Activated CD8-positive, alpha-beta memory T cell treated with anti-CD3 and anti-CD28 coated beads for 36 hours (primary cell): ENCODE measurements around the gene SHISA4. TPM values are rescaled to one million over a fixed set of nuclear protein-coding genes. Genes with fewer than 3 reads are reported as not detected.
"Not testable (repeated sequence)": the region's sequence is repeated elsewhere in the genome, so short reads cannot be mapped to it uniquely, and the experiment has no call there.

Experiments
- CTCF ChIA-PET: fragments of 350-600 bp; sonication (Branson Sonifier 250); formaldehyde crosslinking; loops from one replicate; lab custom pipeline; 2021; ENCODE audit warnings: antibody characterized with exemption; lab: Charles Lee
- POLR2A ChIA-PET: fragments of 350-600 bp; sonication (Branson Sonifier 250); formaldehyde crosslinking; loops from one replicate; lab custom pipeline; 2021; ENCODE audit warnings: antibody characterized with exemption; lab: Charles Lee
- total RNA-seq, 2 experiments: library from RNA; stranded (reverse); gene quantifications; one replicate each; pipeline ENCODE4 v1.2.3, GENCODE V29; 2021

The SHISA4 gene
- total RNA-seq, 2 experiments from 2014 or later, result 0.36 to 0.48 TPM

- CTCF ChIA-PET, result interaction anchor here (1.2 to 4.1 kb wide), 10 partner anchors 8 to 105 kb away, joined by 3 to 31 read pairs (median 9); partner anchors contain the start of gene RNPEP
- POLR2A ChIA-PET, result no interaction called here
These were observed 5.8 kb downstream of the SHISA4 start for GRCh38 chr1:201894343-201895119.

- POLR2A ChIA-PET, result interaction anchor here (1.1 to 1.2 kb wide), 2 partner anchors 60 to 78 kb away, joined by 3 to 8 read pairs; partner anchors contain the start of gene TIMM17A
- CTCF ChIA-PET, result interaction anchor here (0.7 to 4.1 kb wide), 24 partner anchors 8 to 265 kb away, joined by 3 to 31 read pairs (median 5); partner anchors contain the start of genes RNPEP and TIMM17A
These were observed 6.5 kb downstream of the SHISA4 start for GRCh38 chr1:201895120-201895665.

- ChIA-PET POLR2A (interaction anchor here (0.6 to 1.2 kb wide), 4 partner anchors 25 to 236 kb away, joined by 3 to 8 read pairs (median 3); partner anchors contain the start of gene TIMM17A), CTCF (interaction anchor here (0.7 to 4.1 kb wide), 30 partner anchors 9 to 924 kb away, joined by 3 to 31 read pairs (median 5); partner anchors contain the start of genes RNPEP and TIMM17A)
These were observed 7.5 kb downstream of the SHISA4 start for GRCh38 chr1:201895913-201896807.

GRCh38 chr1:201896951-201897391 lies 8.3 kb downstream of the SHISA4 start:
- ChIA-PET POLR2A (no interaction called here), CTCF (interaction anchor here (0.7 to 4.1 kb wide), 9 partner anchors 17 to 925 kb away, joined by 3 to 31 read pairs (median 4); partner anchors contain the start of genes RNPEP and TIMM17A)

GRCh38 chr1:201898240-201898894 lies 9.7 kb downstream of the SHISA4 start:
- POLR2A ChIA-PET, result interaction anchor here (0.7 kb wide), 1 partner anchor 57 kb away, joined by 3 read pairs; the partner anchor contains the start of gene TIMM17A
- CTCF ChIA-PET, result interaction anchor here (0.6 to 4.1 kb wide), 3 partner anchors 75 to 166 kb away, joined by 3 to 31 read pairs (median 3); no protein-coding TSS in a partner anchor

- ChIA-PET CTCF (interaction anchor here (0.6 kb wide), 1 partner anchor 166 kb away, joined by 3 read pairs; no protein-coding TSS in a partner anchor), POLR2A (no interaction called here)
These were observed 10.3 kb downstream of the SHISA4 start for GRCh38 chr1:201898992-201899391.

DNA sequence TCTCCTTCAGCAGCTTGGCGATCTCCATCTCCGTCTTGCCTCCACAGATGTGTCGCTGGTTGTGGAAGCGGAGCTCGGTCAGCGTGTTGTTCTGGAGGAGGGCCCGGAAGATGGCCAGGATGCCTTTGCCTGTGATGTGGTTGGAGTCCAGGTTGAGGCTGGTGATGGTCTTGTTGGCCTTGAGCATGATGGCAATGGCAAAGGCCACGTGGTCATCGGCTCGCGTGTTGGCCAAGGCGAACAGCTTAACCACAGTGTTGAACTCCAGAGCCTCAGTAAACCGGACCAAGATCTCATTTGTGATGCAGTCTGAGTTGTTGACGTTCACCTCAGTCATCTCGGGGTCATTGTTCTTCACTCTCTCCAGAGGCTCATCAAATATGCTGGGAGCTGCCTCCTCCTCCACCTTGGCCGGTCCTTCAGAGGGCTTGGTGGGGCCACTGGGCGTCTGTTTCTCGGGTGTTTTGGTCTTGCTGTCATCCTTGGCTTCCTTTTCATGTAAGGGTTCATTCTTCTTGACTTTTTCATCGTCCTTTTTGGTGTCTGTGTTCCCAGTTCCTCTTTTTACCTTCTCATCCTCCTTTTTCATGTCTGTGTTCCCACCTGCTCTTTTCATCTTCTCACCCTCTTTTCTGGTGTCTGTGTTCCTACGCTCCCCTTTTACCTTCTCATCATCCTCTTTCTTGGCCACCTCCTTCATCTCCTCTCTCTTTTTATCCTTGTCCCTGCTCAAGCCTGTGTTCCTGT lies 11.2 kb downstream of the SHISA4 start:
- CTCF ChIA-PET, result interaction anchor here (1.2 kb wide), 1 partner anchor 73 kb away, joined by 3 read pairs; no protein-coding TSS in a partner anchor
- POLR2A ChIA-PET, result no interaction called here

DNA sequence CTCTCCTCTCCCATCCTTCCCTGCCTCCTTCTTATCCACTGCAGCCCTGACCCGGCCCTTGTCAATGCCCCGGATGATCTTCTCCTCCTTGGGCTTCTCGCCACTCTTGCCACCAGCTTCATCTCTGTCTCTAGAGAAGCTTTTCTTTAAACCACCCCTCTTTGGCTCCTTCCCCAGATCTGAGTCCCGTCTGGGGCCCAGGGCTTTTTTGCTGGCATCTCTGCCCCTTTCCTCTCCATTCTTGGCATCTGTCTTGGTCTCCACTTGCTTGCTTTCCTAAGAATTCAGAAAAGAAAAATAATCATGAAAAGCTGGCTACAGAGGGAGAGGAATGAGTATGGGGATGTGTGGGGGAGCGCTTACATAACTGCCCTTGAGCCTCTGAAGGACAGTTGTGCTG lies 11.8 kb downstream of the SHISA4 start:
- ChIA-PET CTCF (interaction anchor here (1.2 kb wide), 1 partner anchor 72 kb away, joined by 3 read pairs; no protein-coding TSS in a partner anchor), POLR2A (no interaction called here)

DNA sequence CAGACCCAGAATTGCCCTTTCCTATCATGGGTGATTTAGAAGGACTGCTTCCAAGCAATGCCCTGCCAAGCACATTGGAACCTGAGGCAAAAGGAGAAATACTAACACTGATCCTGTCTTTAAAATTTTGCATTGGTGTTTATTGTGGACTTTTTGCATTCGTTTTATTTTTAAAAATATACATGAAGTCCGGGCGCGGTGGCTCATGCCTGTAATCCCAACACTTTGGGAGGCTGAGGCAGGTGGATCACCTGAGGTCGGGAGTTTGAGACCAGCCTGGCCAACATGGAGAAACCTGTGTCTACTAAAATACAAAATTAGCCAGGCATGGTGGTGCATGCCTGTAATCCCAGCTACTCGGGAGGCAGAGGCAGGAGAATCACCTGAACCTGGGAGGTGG lies 12.3 kb downstream of the SHISA4 start:
- POLR2A ChIA-PET, result not testable (repeated sequence)

DNA sequence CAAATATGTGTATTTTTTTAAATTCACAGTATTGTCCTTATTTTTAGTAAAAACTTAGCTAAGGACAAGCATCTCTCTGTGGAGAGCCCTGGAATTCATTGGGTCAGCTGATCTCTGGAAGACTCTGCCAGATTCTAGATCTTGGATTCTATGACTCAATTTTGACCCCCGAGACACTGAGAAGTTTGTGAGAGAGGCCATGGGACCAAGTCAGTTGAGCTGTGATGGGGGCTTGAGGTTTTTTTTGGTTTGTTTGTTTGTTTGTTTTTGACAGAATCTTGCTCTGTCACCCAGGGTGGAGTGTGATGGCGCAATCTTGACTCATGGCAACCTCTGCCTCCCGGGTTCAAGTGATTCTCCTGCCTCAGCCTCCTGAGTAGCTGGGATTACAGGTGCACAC lies 13.5 kb downstream of the SHISA4 start:
- POLR2A ChIA-PET, result interaction anchor here (0.6 kb wide), 1 partner anchor 19 kb away, joined by 3 read pairs; no protein-coding TSS in a partner anchor
- CTCF ChIA-PET, result no interaction called here

More for the DNA sequence above, 12.3 kb downstream of the SHISA4 start:
- CTCF ChIA-PET, result not testable (repeated sequence)

DNA sequence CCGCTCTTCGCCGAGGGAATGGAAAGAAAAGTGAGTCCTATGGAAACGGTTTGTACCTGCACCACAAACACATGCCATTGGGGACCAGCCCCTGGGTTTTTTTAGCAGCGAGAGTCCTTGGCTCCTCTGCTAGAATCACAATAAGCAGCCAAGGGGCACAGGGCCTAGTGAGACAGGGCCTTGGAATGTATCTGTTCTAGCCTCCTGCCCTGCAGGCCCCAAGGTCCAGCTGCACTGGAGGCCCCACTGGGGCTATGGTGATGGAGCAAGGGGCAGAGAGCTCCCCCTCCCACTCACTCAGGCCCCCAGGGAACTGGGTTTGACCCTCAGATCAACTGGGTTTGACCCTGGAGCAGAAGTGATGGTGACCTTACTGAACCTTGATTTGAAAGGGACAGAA lies 14.4 kb downstream of the SHISA4 start:
- ChIA-PET POLR2A (interaction anchor here (0.8 kb wide), 1 partner anchor 122 kb away, joined by 3 read pairs; no protein-coding TSS in a partner anchor), CTCF (interaction anchor here (0.9 kb wide), 1 partner anchor 96 kb away, joined by 3 read pairs; no protein-coding TSS in a partner anchor)

DNA sequence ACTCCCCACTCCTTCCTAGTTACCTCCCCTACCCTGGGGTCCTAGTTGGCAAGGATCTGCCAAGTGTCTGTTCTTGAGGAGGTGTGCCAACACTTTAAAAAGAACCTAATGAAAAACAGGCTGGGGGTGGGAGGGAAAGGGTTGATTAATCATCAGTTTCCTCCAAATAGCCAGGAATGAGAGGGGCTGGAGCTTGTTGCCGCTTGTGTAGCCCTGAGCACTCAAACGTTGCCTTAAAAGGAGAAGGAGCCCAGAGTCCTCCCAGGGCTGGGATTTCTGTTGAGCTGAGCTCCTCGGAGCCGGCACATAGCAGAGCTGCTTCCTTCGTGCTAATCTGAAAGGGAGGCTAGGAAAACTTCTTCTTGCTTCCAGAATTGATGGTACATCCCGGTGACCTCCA lies 15.9 kb downstream of the SHISA4 start:
- ChIA-PET POLR2A (no interaction called here), CTCF (interaction anchor here (0.9 to 2.0 kb wide), 2 partner anchors 9 to 59 kb away, joined by 3 to 4 read pairs; no protein-coding TSS in a partner anchor)

- ChIA-PET POLR2A (no interaction called here), CTCF (interaction anchor here (2.0 kb wide), 1 partner anchor 10 kb away, joined by 4 read pairs; no protein-coding TSS in a partner anchor)
These were observed 16.7 kb downstream of the SHISA4 start for GRCh38 chr1:201905234-201905890.

- CTCF ChIA-PET, result interaction anchor here (2.1 kb wide), 1 partner anchor 10 kb away, joined by 6 read pairs; no protein-coding TSS in a partner anchor
- POLR2A ChIA-PET, result no interaction called here
These were observed 17.6 kb downstream of the SHISA4 start for GRCh38 chr1:201906336-201906735.

DNA sequence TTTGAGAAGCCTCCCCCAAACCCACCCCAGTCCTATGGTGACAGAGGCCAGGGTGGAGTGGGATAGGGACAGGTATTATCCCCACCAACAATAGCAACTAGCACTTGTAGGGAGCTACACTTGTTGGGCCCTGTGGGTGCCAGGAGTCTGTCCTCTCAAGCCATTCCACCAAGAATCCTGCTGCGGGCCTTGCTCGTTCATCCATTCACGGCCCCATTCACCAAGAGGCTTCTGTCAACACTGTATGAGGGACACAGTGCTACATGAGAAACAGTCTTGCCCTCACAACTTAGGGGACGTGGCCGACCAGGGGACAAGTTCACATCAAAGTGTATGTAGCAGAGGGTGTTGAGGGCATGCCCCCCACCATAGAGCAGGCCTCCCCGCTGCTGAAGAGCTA lies 18.9 kb downstream of the SHISA4 start:
- POLR2A ChIA-PET, result no interaction called here
- CTCF ChIA-PET, result interaction anchor here (2.1 kb wide), 1 partner anchor 12 kb away, joined by 6 read pairs; no protein-coding TSS in a partner anchor

DNA sequence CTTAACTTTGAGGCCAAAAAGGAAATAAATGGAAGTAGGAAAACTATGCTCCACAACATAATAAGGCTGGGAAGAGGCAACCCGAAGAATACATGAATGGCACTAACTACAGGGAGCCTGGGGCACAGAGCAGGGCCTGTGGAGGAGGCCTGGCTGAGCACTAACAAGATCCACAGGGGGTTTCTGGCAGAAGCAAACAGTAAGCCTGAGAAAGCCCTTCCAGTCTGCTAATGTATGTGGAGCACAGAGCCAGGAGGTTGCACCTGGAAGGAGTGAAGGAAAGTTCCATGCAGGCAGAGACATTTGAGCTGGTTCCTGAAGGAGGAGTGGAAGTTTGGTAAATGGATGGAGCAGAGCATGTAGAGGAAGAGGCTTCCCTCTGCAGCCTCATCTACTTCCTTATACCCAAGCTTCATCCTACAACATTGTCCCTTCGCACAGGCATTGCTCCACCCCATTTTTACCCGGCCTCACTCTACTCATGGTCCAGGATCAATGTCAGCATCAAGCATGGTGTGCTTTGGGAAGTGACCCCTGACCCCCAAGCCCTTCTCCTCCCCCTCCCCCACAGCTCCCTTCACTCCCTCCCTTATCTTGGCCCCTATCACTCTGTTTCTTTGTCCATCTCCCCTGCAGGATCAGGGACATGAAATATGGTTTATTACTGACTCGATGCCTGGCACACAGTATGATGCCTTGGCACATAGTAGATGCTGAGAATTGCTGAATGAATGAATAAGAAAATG lies 23.3 kb downstream of the SHISA4 start:
- POLR2A ChIA-PET, result no interaction called here
- CTCF ChIA-PET, result no interaction called here
